ENCODE measurements around the gene ASIC3. TPM values are rescaled to one million over a fixed set of nuclear protein-coding genes. Genes with fewer than 3 reads are reported as not detected.

ASIC3 gene
- total and polyA plus RNA-seq, 2 experiments from 2014 or later = 2.1 to 4.5 TPM

GRCh38 chr7:151089893-151090730, 41.8 kb downstream of the ASIC3 start:
- Histone ChIP-seq H2AFZ (no peak overlapping the region), H3K27ac (peak overlapping the region; percentile 83), H3K79me2 (peaks cover 83% of the 10 kb centered on the region), H3K27me3 (no peaks in the 10 kb centered on the region), H3K36me3 (replicated peaks; ENCODE audit: insufficient read depth, low read depth) (no peaks in the 10 kb centered on the region), H3K4me2 (peak overlapping the region; percentile 100), H3K4me1 (ENCODE audit: insufficient read depth) (peaks cover 38% of the 10 kb centered on the region), H3K9me3 (ENCODE audit: low read depth) (no peaks in the 10 kb centered on the region), H3K4me3 (no peak overlapping the region), H3K9me2 (replicated peaks; ENCODE audit: insufficient read depth) (no peaks in the 10 kb centered on the region), H4K20me1 (ENCODE audit: insufficient read depth, poor library complexity, severe bottlenecking) (peaks cover 66% of the 10 kb centered on the region)
- WGBS (ENCODE audit: low lambda C conversion rate, missing lambda C conversion rate) = 82% methylated on average over 21 of the region's 22 CpGs
- peak; percentile 8 for DNase-seq (ENCODE audit: low spot score)
- no peak for TF ChIP-seq EZH2phosphoT487 (IDR thresholded peaks at IDR 0.05; ENCODE audit: low read depth, severe bottlenecking, unreplicated experiment)
- TF ChIP-seq EZH2 (IDR thresholded peaks at IDR 0.05; ENCODE audit: borderline replicate concordance) = no peak
- no peak for TF ChIP-seq CTCF (IDR thresholded peaks at IDR 0.05; ENCODE audit: poor library complexity)

GRCh38 chr7:151091003-151091402, 42.7 kb downstream of the ASIC3 start:
- peaks cover 91% of the 10 kb centered on the region for H3K79me2 ChIP-seq
- peaks cover 73% of the 10 kb centered on the region for H4K20me1 ChIP-seq (ENCODE audit: insufficient read depth, poor library complexity, severe bottlenecking)
- no peak for DNase-seq (ENCODE audit: low spot score)
- H3K36me3 ChIP-seq (replicated peaks; ENCODE audit: insufficient read depth, low read depth) = no peaks in the 10 kb centered on the region
- no peaks in the 10 kb centered on the region for H3K9me3 ChIP-seq (ENCODE audit: low read depth)
- no peak overlapping the region for H2AFZ ChIP-seq
- H3K9me2 ChIP-seq (replicated peaks; ENCODE audit: insufficient read depth) = no peaks in the 10 kb centered on the region
- no peak overlapping the region for H3K4me2 ChIP-seq
- TF ChIP-seq CTCF (IDR thresholded peaks at IDR 0.05; ENCODE audit: poor library complexity) (no peak), EZH2 (IDR thresholded peaks at IDR 0.05; ENCODE audit: borderline replicate concordance) (no peak), EZH2phosphoT487 (IDR thresholded peaks at IDR 0.05; ENCODE audit: low read depth, severe bottlenecking, unreplicated experiment) (no peak)
- H3K27me3 ChIP-seq = no peaks in the 10 kb centered on the region
- peaks cover 29% of the 10 kb centered on the region for H3K4me1 ChIP-seq (ENCODE audit: insufficient read depth)
- no peak overlapping the region for H3K27ac ChIP-seq
- no peak overlapping the region for H3K4me3 ChIP-seq
- 95% methylated on average over 7 of the region's 7 CpGs for WGBS (ENCODE audit: low lambda C conversion rate, missing lambda C conversion rate)

GRCh38 chr7:151091431-151091830, 43.1 kb downstream of the ASIC3 start:
- Histone ChIP-seq H3K4me2 (no peak overlapping the region), H3K9me2 (replicated peaks; ENCODE audit: insufficient read depth) (no peaks in the 10 kb centered on the region), H2AFZ (no peak overlapping the region), H3K4me1 (ENCODE audit: insufficient read depth) (peaks cover 29% of the 10 kb centered on the region), H3K27me3 (no peaks in the 10 kb centered on the region), H3K9me3 (ENCODE audit: low read depth) (no peaks in the 10 kb centered on the region), H3K4me3 (no peak overlapping the region), H3K36me3 (replicated peaks; ENCODE audit: insufficient read depth, low read depth) (no peaks in the 10 kb centered on the region), H3K79me2 (peaks cover 96% of the 10 kb centered on the region), H4K20me1 (ENCODE audit: insufficient read depth, poor library complexity, severe bottlenecking) (peaks cover 76% of the 10 kb centered on the region), H3K27ac (no peak overlapping the region)
- WGBS (ENCODE audit: low lambda C conversion rate, missing lambda C conversion rate) = 65% methylated on average over 6 of the region's 6 CpGs
- TF ChIP-seq CTCF (IDR thresholded peaks at IDR 0.05; ENCODE audit: poor library complexity) (peak; percentile 43), EZH2 (IDR thresholded peaks at IDR 0.05; ENCODE audit: borderline replicate concordance) (no peak), EZH2phosphoT487 (IDR thresholded peaks at IDR 0.05; ENCODE audit: low read depth, severe bottlenecking, unreplicated experiment) (no peak)
- DNase-seq (ENCODE audit: low spot score) = peak; percentile 57
